ENCODE data around the gene TMEM231.

- TF ChIP-seq CTCF (IDR thresholded peaks at IDR 0.05) (no peak), POLR2A (IDR thresholded peaks at IDR 0.05) (no peak)
Measured at GRCh38 chr16:75491876-75492275, 64.2 kb downstream of the TMEM231 start.

Data from uterus (tissue), 2 donors.